Measurements from ENCODE around the gene BANP. TPM values are rescaled to one million over a fixed set of nuclear protein-coding genes. Genes with fewer than 3 reads are reported as not detected.

The BANP gene
- total RNA-seq, 3 donors from 2014 or later = 21.9 to 45.4 (median 32.4) TPM

DNA sequence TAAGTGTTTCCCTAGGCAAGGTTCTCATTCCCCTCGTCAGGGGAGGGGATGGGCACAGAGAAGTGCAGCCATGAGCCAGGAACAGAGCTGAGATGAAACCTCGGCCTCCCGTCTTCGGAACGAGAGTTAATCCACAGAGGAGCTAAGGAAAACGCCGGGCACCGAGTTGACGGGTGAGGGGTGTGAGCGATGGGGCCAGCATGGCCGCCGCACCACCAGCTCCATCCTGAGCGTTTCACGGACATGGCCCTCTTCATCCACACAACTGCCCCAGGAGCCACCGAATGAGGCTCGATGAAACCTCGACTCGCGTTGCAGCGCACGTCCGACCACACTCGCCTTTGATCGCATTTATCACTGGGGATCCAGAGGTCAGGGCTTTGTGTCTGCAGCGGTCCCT lies 36.4 kb upstream of the BANP start:
- Histone ChIP-seq H3K36me3 (no peaks in the 10 kb centered on the region), H3K27me3 (peaks cover 0 to 4% of the 10 kb centered on the region in 2 donors), H3K4me1 (no peaks in the 10 kb centered on the region), H3K9me3 (no peaks in the 10 kb centered on the region), H3K27ac (no peak overlapping the region), H3K4me3 (no peak overlapping the region)
- intact Hi-C loops (cut with DNase I; ENCODE audit: low total_unique reads) = no loop called here
- TF ChIP-seq, protein P1, sequence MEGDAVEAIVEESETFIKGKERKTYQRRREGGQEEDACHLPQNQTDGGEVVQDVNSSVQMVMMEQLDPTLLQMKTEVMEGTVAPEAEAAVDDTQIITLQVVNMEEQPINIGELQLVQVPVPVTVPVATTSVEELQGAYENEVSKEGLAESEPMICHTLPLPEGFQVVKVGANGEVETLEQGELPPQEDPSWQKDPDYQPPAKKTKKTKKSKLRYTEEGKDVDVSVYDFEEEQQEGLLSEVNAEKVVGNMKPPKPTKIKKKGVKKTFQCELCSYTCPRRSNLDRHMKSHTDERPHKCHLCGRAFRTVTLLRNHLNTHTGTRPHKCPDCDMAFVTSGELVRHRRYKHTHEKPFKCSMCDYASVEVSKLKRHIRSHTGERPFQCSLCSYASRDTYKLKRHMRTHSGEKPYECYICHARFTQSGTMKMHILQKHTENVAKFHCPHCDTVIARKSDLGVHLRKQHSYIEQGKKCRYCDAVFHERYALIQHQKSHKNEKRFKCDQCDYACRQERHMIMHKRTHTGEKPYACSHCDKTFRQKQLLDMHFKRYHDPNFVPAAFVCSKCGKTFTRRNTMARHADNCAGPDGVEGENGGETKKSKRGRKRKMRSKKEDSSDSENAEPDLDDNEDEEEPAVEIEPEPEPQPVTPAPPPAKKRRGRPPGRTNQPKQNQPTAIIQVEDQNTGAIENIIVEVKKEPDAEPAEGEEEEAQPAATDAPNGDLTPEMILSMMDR (IDR thresholded peaks at IDR 0.05) = no peak
- TF ChIP-seq POLR2A (IDR thresholded peaks at IDR 0.05) = no peak
- no peak for DNase-seq (ENCODE audit: low spot score in 2 of 2)

DNA sequence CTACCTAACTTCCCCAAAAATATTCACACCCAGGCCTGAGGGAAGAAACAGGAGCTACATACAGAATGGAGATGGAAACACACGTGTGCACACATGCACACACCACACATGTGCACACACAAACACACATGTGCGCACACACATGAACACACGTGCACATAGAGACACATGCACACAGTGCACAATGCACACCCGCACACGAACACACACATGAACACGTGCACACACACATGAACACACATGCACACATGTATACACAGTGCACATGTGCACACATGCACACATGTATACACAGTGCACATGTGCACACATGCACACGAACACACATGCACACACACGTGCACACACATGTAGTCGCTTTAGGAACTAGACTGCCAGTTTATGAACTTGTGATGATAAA lies 33.7 kb upstream of the BANP start:
- TF ChIP-seq, protein P1 (IDR thresholded peaks at IDR 0.05) = no peak
- no peak for TF ChIP-seq POLR2AphosphoS5 (IDR thresholded peaks at IDR 0.05)
- TF ChIP-seq POLR2A (IDR thresholded peaks at IDR 0.05) = no peak
- no peaks in the 10 kb centered on the region for H3K9me3 ChIP-seq
- no peak for DNase-seq (ENCODE audit: low spot score in 2 of 2)

DNA sequence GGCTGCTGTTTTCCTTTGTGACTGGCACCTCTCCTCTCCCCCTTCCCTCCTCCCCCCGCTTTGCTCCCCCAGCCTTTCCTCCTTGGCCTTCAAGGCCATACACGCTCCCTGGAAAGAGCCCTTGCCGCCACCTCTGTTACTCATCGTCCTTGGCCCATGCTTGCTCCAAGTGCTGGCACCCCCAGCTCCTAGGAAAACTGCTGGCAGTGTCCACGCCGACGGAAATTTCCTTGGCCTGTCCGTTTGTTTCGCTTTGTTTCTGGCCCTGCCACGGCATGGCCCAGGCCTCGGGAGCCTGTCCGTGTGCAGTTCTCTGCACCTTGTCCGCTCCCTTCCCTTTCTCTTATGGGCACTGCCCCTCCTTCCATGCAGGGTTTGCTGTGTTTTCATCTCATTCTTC lies 32.9 kb upstream of the BANP start:
- no peak for DNase-seq (ENCODE audit: low spot score in 2 of 2)
- H3K27me3 ChIP-seq = peaks cover 0 to 4% of the 10 kb centered on the region in 2 donors
- no peaks in the 10 kb centered on the region for H3K4me1 ChIP-seq
- intact Hi-C loops (cut with DNase I; ENCODE audit: low total_unique reads) = no loop called here
- peak overlapping the region; percentile 16 to 49 (median 28) for H3K4me3 ChIP-seq
- H3K36me3 ChIP-seq = no peaks in the 10 kb centered on the region
- peak overlapping the region; percentile 42 to 74 for H3K27ac ChIP-seq
- TF ChIP-seq, protein P1 (IDR thresholded peaks at IDR 0.05) = no peak
- no peak for TF ChIP-seq POLR2A (IDR thresholded peaks at IDR 0.05)
- TF ChIP-seq POLR2AphosphoS5 (IDR thresholded peaks at IDR 0.05) = no peak
- H3K9me3 ChIP-seq = no peaks in the 10 kb centered on the region

More for the DNA sequence above, 33.7 kb upstream of the BANP start:
- no peak overlapping the region for H3K27ac ChIP-seq
- peaks cover 0 to 4% of the 10 kb centered on the region in 2 donors for H3K27me3 ChIP-seq
- H3K4me3 ChIP-seq = no peak overlapping the region
- H3K36me3 ChIP-seq = no peaks in the 10 kb centered on the region
- no peaks in the 10 kb centered on the region for H3K4me1 ChIP-seq
- intact Hi-C loops (cut with DNase I; ENCODE audit: low total_unique reads) = no loop called here

DNA sequence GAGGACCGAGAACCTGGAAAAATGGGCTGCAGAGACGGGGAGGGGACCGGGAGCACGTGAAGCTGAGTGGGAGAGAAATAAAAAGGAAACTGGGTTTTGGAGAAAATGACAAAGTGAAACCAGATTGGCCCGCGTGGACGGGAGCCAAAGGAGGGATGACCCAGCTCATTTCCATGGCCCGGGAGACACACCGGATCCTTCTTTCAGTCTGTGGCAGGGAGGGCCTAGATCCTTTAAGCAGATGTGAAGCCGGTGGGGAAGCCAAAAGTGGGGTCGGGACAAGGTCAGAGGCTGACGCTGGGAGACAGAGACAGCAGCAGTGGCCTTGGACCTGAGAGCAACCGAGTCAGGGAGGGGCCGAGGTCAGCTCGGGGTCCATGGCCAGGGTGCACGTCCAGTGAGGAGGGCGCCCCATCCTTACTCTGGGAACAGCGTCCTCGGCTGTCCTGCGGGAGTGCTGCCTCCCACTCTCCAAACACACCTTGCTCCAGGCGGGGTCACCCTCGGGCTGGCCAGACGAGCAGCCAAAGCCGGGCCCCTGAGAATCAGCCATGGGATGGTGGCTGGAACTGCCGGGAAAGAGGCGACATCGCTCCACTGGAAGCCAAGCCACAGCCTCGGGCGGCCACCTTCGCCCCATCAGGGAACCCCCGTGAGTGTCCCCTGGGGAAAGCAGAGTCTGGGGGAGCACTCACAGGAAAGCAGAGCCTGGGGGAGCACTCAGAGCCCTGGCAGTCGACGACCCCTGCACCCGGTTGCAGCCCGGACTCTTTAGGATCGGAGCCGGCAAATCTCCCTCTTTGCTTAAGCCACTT lies 32.2 kb upstream of the BANP start:
- H3K27ac ChIP-seq = peak overlapping the region; percentile 35 to 42
- peak overlapping the region; percentile 16 to 49 (median 28) for H3K4me3 ChIP-seq
- intact Hi-C loops (cut with DNase I; ENCODE audit: low total_unique reads) = no loop called here
- H3K9me3 ChIP-seq = no peaks in the 10 kb centered on the region
- no peaks in the 10 kb centered on the region for H3K4me1 ChIP-seq
- H3K27me3 ChIP-seq = peaks cover 0 to under 1% of the 10 kb centered on the region in 2 donors
- DNase-seq (ENCODE audit: low spot score in 2 of 2) = no peak
- TF ChIP-seq POLR2A (IDR thresholded peaks at IDR 0.05) = no peak
- H3K36me3 ChIP-seq = no peaks in the 10 kb centered on the region

DNA sequence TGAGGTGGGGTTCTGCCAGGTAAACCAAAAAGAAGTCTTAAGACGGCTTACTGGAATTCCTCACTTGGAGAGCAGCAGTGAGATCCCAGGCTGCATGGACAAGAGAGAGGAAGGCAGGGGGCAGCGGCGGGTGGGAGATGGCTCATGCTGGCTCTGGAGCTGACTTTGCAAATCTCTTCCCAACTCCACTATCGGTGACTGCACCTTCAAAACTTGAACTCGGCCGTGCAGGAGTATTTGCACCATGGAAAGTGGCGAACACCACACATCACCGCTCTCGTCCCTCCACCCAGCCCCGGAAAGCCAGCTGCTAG lies 31.6 kb upstream of the BANP start:
- Histone ChIP-seq H3K27ac (no peak overlapping the region), H3K9me3 (no peaks in the 10 kb centered on the region), H3K4me1 (no peaks in the 10 kb centered on the region), H3K27me3 (no peaks in the 10 kb centered on the region), H3K36me3 (no peaks in the 10 kb centered on the region), H3K4me3 (no peak overlapping the region)
- TF ChIP-seq POLR2A (IDR thresholded peaks at IDR 0.05) (no peak), POLR2AphosphoS5 (IDR thresholded peaks at IDR 0.05) (no peak)
- TF ChIP-seq, protein P1 (IDR thresholded peaks at IDR 0.05) = no peak
- intact Hi-C loops (cut with DNase I; ENCODE audit: low total_unique reads) = no loop called here
- DNase-seq (ENCODE audit: low spot score in 2 of 2) = no peak

Measured in breast epithelium (tissue), 4 donors.